SH-SY5Y (cell line): ENCODE data around the gene NUCKS1.

Experiments used
- GATA2 ChIP-seq: IDR thresholded peaks from 2 replicates; pipeline ENCODE4 v1.6.1; 2011; ENCODE audit warnings: mild to moderate bottlenecking, low read depth, low read length
- GATA3 ChIP-seq: IDR thresholded peaks from 2 replicates; pipeline ENCODE4 v1.6.1; 2011; ENCODE audit warnings: low read depth, mild to moderate bottlenecking, low read length, moderate library complexity

DNA sequence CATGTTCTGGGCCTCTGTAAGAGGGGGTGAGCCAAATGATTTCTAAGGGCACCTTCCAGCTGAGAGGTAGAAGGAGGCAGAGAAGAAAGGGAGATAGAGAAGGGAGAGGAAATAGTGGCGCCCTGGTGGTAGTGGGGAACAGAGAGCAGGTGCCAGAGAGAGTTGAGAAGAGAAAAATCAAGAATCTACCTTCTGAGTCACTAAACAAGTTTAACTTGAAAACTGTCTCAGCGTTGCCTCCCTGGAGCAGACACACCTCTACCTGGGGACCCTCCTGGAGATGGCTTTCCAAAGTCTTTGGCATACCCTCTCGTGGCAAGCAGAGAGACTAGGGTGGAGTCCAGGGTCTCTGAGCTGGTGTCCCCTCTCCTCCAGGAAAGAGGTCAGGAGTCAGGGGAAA lies 68.6 kb downstream of the NUCKS1 start:
- TF ChIP-seq GATA3 (no peak), GATA2 (no peak)
